Activated CD8-positive, alpha-beta memory T cell treated with anti-CD3 and anti-CD28 coated beads for 48 hours (primary cell): ENCODE data around the gene ACADS.

Source experiments
- DNase-seq, 3 experiments: peaks; one replicate each; pipeline ENCODE4 v3.0.0-alpha.2; 2020; ENCODE audit warnings: low read depth in 2 of 3, low spot score in 2 of 3

ACADS gene

GRCh38 chr12:120754792-120755191 lies 29.2 kb downstream of the ACADS start:
- DNase-seq = no peak

GRCh38 chr12:120755269-120755668 lies 29.6 kb downstream of the ACADS start:
- no peak for DNase-seq

- no peak for DNase-seq
Measured at GRCh38 chr12:120757226-120757742, 31.7 kb downstream of the ACADS start.

GRCh38 chr12:120757949-120758348 lies 32.3 kb downstream of the ACADS start:
- DNase-seq = no peak

- DNase-seq = no peak
Measured at GRCh38 chr12:120758798-120759590, 33.4 kb downstream of the ACADS start.

- DNase-seq = no peak
Measured at GRCh38 chr12:120759591-120760348, 34.1 kb downstream of the ACADS start.

GRCh38 chr12:120760349-120761254 lies 35.0 kb downstream of the ACADS start:
- no peak for DNase-seq

- DNase-seq = no peak
Measured at GRCh38 chr12:120761519-120761934, 35.9 kb downstream of the ACADS start.

GRCh38 chr12:120762086-120762485 lies 36.5 kb downstream of the ACADS start:
- DNase-seq = no peak

GRCh38 chr12:120763250-120763649 lies 37.6 kb downstream of the ACADS start:
- DNase-seq = no peak

- no peak for DNase-seq
Measured at GRCh38 chr12:120764816-120765215, 39.2 kb downstream of the ACADS start.

- no peak for DNase-seq
Measured at GRCh38 chr12:120766566-120766965, 40.9 kb downstream of the ACADS start.

GRCh38 chr12:120767071-120768024 lies 41.7 kb downstream of the ACADS start:
- no peak for DNase-seq

GRCh38 chr12:120771097-120771496 lies 45.5 kb downstream of the ACADS start:
- DNase-seq = no peak

- no peak for DNase-seq
Measured at GRCh38 chr12:120774169-120774916, 48.7 kb downstream of the ACADS start.

- DNase-seq = no peak
Measured at GRCh38 chr12:120775862-120776552, 50.4 kb downstream of the ACADS start.

- no peak for DNase-seq
Measured at GRCh38 chr12:120783197-120783596, 57.6 kb downstream of the ACADS start.

- DNase-seq = no peak
Measured at GRCh38 chr12:120784804-120785203, 59.2 kb downstream of the ACADS start.

GRCh38 chr12:120787889-120788288 lies 62.3 kb downstream of the ACADS start:
- DNase-seq = no peak
